ENCODE results near the gene ETS1.

- TF ChIP-seq REST (IDR thresholded peaks at IDR 0.05; ENCODE audit: insufficient read depth in 1 of 2, low read depth in 2 of 2, low read length in 2 of 2): 0 out of 4 replicates have a peak, but pooled peaks of 1 of the 2 experiments have one; percentile 45
- peak; percentile 68 for TF ChIP-seq POLR2AphosphoS5 (IDR thresholded peaks at IDR 0.05; ENCODE audit: low read depth, low read length)
- peak; percentile 45; the same call in 1 of the 2 replicates for TF ChIP-seq TAF1 (IDR thresholded peaks at IDR 0.05; ENCODE audit: borderline replicate concordance, insufficient read depth, low read length)
- peak; percentile 95 for TF ChIP-seq SIN3A (IDR thresholded peaks at IDR 0.05; ENCODE audit: borderline replicate concordance, insufficient read depth, low read length)
Measured at GRCh38 chr11:128544471-128545051, 42.8 kb downstream of the ETS1 start.
